Esophagus muscularis mucosa (tissue), 4 donors: ENCODE results near the gene UGT1A5. TPM values are rescaled to one million over a fixed set of nuclear protein-coding genes. Genes with fewer than 3 reads are reported as not detected.

Source experiments
- DNase-seq: peaks from one replicate; pipeline ENCODE4 v3.0.0-alpha.2; 2017; ENCODE audit errors: extremely low spot score
- H3K27ac ChIP-seq, 4 donors: fragments of 200-600 bp; sonication (generic); replicated peaks in 1 of 4; 1 replicate in 3 of 4; 2 replicates in 1 of 4; pipeline ENCODE4 v1.5.1; 2016 to 2019; ENCODE audit warnings: mild to moderate bottlenecking in 1 of 4
- H3K27me3 ChIP-seq, 4 donors: fragments of 200-600 bp; sonication (generic); one replicate each; pipeline versions ENCODE4 v1.5.1 to v1.6.0; 2016 to 2019
- H3K36me3 ChIP-seq, 4 donors: fragments of 200-600 bp; sonication (generic); one replicate each; pipeline ENCODE4 v1.5.1; 2016 to 2019
- H3K4me1 ChIP-seq, 4 donors: fragments of 200-600 bp; sonication (generic); one replicate each; pipeline ENCODE4 v1.5.1; 2016 to 2019
- H3K4me3 ChIP-seq, 4 donors: fragments of 200-600 bp; sonication (generic); 1 replicate in 2 of 4; 2 replicates in 2 of 4; pipeline ENCODE4 v1.5.1; 2016 to 2019; ENCODE audit warnings: mild to moderate bottlenecking in 4 of 4, moderate library complexity in 1 of 4
- H3K9me3 ChIP-seq, 4 donors: fragments of 200-600 bp; sonication (generic); 1 replicate in 3 of 4; 2 replicates in 1 of 4; pipeline ENCODE4 v1.5.1; 2016 to 2019
- CTCF ChIP-seq, 3 experiments: fragments of 200-600 bp in 2 of 3; fragments of 450-650 bp in 1 of 3; sonication (generic) in 2 of 3; IDR thresholded peaks; one replicate each; pipeline ENCODE4 v1.5.1; 2017 to 2019; ENCODE audit warnings: antibody characterized with exemption in 3 of 3, mild to moderate bottlenecking in 2 of 3, moderate library complexity in 1 of 3
- EP300 ChIP-seq: sonication (generic); formaldehyde crosslinking; IDR thresholded peaks from one replicate; pipeline ENCODE4 v1.6.1; 2017; ENCODE audit warnings: antibody characterized with exemption
- POLR2A ChIP-seq: fragments of 450-650 bp; IDR thresholded peaks from one replicate; pipeline ENCODE4 v1.6.1; 2017; ENCODE audit warnings: antibody characterized with exemption, moderate library complexity, mild to moderate bottlenecking, low read depth
- POLR2AphosphoS5 ChIP-seq, 2 donors: sonication (generic); formaldehyde crosslinking; IDR thresholded peaks; one replicate each; pipeline ENCODE4 v1.6.1; 2017; ENCODE audit warnings: antibody characterized with exemption in 2 of 2
- WGBS: methylation state at CpG from one replicate; pipeline ENCODE4 v1.1.5; 2018; 5-methylcytosine and 5-hydroxymethylcytosine counted together
- intact Hi-C: fragments of 100-400 bp; cut with DNase I; formaldehyde crosslinking; loops from one replicate; pipeline ENCODE4 v1.15.1; 2023
- total RNA-seq, 4 donors: library from RNA; depleted of rRNA; stranded (reverse); fragments of >200 nt; gene quantifications; one replicate each; pipeline versions ENCODE4 v1.1.0 to v1.2.1, GENCODE V29; 2016

UGT1A5 gene
- total RNA-seq, 4 donors from 2014 or later = not detected

GRCh38 chr2:233754872-233755611 is 42.3 kb downstream of the UGT1A5 start:
- H3K4me3 ChIP-seq = no peak overlapping the region

GRCh38 chr2:233756429-233757081 is 43.8 kb downstream of the UGT1A5 start:
- no peak for DNase-seq
- Histone ChIP-seq H3K27ac (no peak overlapping the region), H3K27me3 (no peaks in the 10 kb centered on the region), H3K9me3 (no peaks in the 10 kb centered on the region), H3K4me3 (no peak overlapping the region), H3K36me3 (no peaks in the 10 kb centered on the region), H3K4me1 (no peaks in the 10 kb centered on the region)
- TF ChIP-seq EP300 (no peak), POLR2A (no peak), CTCF (IDR thresholded peaks at IDR 0.05) (no peak), POLR2AphosphoS5 (IDR thresholded peaks at IDR 0.05) (no peak)
- intact Hi-C loops = no loop called here
- 77% methylated on average over 7 of the region's 7 CpGs for WGBS

More at GRCh38 chr2:233754872-233755611, 42.3 kb downstream of the UGT1A5 start:
- no peak for DNase-seq
- H3K36me3 ChIP-seq = no peaks in the 10 kb centered on the region
- no peak overlapping the region for H3K27ac ChIP-seq
- no peaks in the 10 kb centered on the region for H3K27me3 ChIP-seq
- TF ChIP-seq EP300 (no peak), POLR2AphosphoS5 (IDR thresholded peaks at IDR 0.05) (no peak)
- no peaks in the 10 kb centered on the region for H3K9me3 ChIP-seq
- 93% methylated on average over 36 of the region's 44 CpGs for WGBS
- intact Hi-C loops = no loop called here
- H3K4me1 ChIP-seq = no peaks in the 10 kb centered on the region

GRCh38 chr2:233758141-233758540 is 45.4 kb downstream of the UGT1A5 start:
- intact Hi-C loops = no loop called here
- Histone ChIP-seq H3K4me1 (no peaks in the 10 kb centered on the region), H3K9me3 (no peaks in the 10 kb centered on the region), H3K36me3 (no peaks in the 10 kb centered on the region), H3K27ac (no peak overlapping the region), H3K27me3 (no peaks in the 10 kb centered on the region), H3K4me3 (no peak overlapping the region)
- TF ChIP-seq CTCF (IDR thresholded peaks at IDR 0.05) (no peak), POLR2A (no peak)
- DNase-seq = no peak

- Histone ChIP-seq H3K4me1 (no peaks in the 10 kb centered on the region), H3K27ac (no peak overlapping the region), H3K9me3 (no peaks in the 10 kb centered on the region), H3K36me3 (no peaks in the 10 kb centered on the region), H3K4me3 (no peak overlapping the region), H3K27me3 (peaks cover 0 to 3% (median 0%) of the 10 kb centered on the region in 4 donors)
- TF ChIP-seq POLR2A = no peak
- no peak for TF ChIP-seq EP300
- no peak for TF ChIP-seq POLR2AphosphoS5 (IDR thresholded peaks at IDR 0.05)
- TF ChIP-seq CTCF (IDR thresholded peaks at IDR 0.05) = no peak
- WGBS = 88% methylated on average over 2 of the region's 2 CpGs
- no peak for DNase-seq
- intact Hi-C loops = no loop called here
These were observed 46.1 kb downstream of the UGT1A5 start for GRCh38 chr2:233758849-233759248.

- no peaks in the 10 kb centered on the region for H3K9me3 ChIP-seq
- DNase-seq = no peak
- H3K27ac ChIP-seq = no peak within 1 kb of the TSS
- intact Hi-C loops = no loop called here
- H3K27me3 ChIP-seq = peaks cover 0 to 14% (median 0%) of the 10 kb centered on the region in 4 donors
- WGBS = 96% methylated on average over 6 of the region's 6 CpGs
- no peak for TF ChIP-seq EP300
- no peak for TF ChIP-seq POLR2A
- TF ChIP-seq POLR2AphosphoS5 (IDR thresholded peaks at IDR 0.05) = no peak
- H3K36me3 ChIP-seq = no peaks in the 10 kb centered on the region
- no peak within 1 kb of the TSS for H3K4me3 ChIP-seq
- no peaks in the 10 kb centered on the region for H3K4me1 ChIP-seq
These were observed 47.3 kb downstream of the UGT1A5 start, which contains the start of gene UGT1A1 for GRCh38 chr2:233760043-233760442. TSS of gene UGT1A1 (plus strand) at chr2:233760270. CDS start at chr2:233760288, 18 bp downstream.
